Upper lobe of right lung (tissue), 1 donor: ENCODE measurements around the gene SDF4. TPM values are rescaled to one million over a fixed set of nuclear protein-coding genes. Genes with fewer than 3 reads are reported as not detected.
A peak's percentile ranks its signal among the peaks of the same experiment; 100 is the strongest.
"Not testable (repeated sequence)": the region's sequence is repeated elsewhere in the genome, so short reads cannot be mapped to it uniquely, and the experiment has no call there.

Experiments
- ATAC-seq: fragments of 200-7000 bp; cut with Tn5 transposase; one replicate; pipeline ENCODE4 v1.9.1; 2020; ENCODE audit warnings: mild to moderate bottlenecking, moderate library complexity
- DNase-seq: peaks from one replicate; pipeline ENCODE4 v3.0.0-alpha.2; 2020
- H3K27ac ChIP-seq: fragments of 200-600 bp; one replicate; pipeline ENCODE4 v1.8.0; 2022
- H3K27me3 ChIP-seq: fragments of 200-600 bp; one replicate; pipeline ENCODE4 v1.8.0; 2022; ENCODE audit warnings: mild to moderate bottlenecking
- H3K36me3 ChIP-seq: fragments of 200-600 bp; one replicate; pipeline ENCODE4 v1.8.0; 2022
- H3K4me1 ChIP-seq: fragments of 200-600 bp; one replicate; pipeline ENCODE4 v1.8.0; 2022
- H3K4me3 ChIP-seq: fragments of 200-600 bp; one replicate; pipeline ENCODE4 v1.8.0; 2022; ENCODE audit warnings: mild to moderate bottlenecking
- H3K9me3 ChIP-seq: fragments of 200-600 bp; one replicate; pipeline ENCODE4 v1.8.0; 2022
- CTCF ChIP-seq: fragments of 200-600 bp; IDR thresholded peaks from one replicate; pipeline ENCODE4 v1.8.0; 2022; ENCODE audit warnings: antibody characterized with exemption
- intact Hi-C: fragments of 100-400 bp; cut with DNase I; formaldehyde crosslinking; loops from one replicate; pipeline ENCODE4 v1.11.0; 2022
- total RNA-seq: library from RNA; stranded (reverse); fragmentation: NEBNext Ultra II Directional; extraction: Animal tissue kit (Norgen Biotek cat#: 25700); gene quantifications from one replicate; pipeline ENCODE4 v1.2.1, GENCODE V29; 2021
- donor health status: DM: no; HTN: yes; CAD: no; lungs with severe emphysema.

Gene SDF4
- total RNA-seq, 1 donor from 2014 or later = 132 TPM

GRCh38 chr1:1253972-1254666 lies 22.3 kb upstream of the SDF4 start:
- no peaks in the 10 kb centered on the region for H3K4me1 ChIP-seq
- TF ChIP-seq CTCF = no peak
- ATAC-seq (no peak), DNase-seq (no peak)
- peaks cover 55% of the 10 kb centered on the region for H3K36me3 ChIP-seq
- H3K9me3 ChIP-seq = no peaks in the 10 kb centered on the region
- no peak overlapping the region for H3K4me3 ChIP-seq
- no peak overlapping the region for H3K27ac ChIP-seq
- intact Hi-C loops = no loop called here
- H3K27me3 ChIP-seq = no peaks in the 10 kb centered on the region

GRCh38 chr1:1253314-1253713 lies 21.5 kb upstream of the SDF4 start:
- no peaks in the 10 kb centered on the region for H3K27me3 ChIP-seq
- no peaks in the 10 kb centered on the region for H3K4me1 ChIP-seq
- H3K4me3 ChIP-seq = no peak overlapping the region
- H3K27ac ChIP-seq = no peak overlapping the region
- peaks cover 50% of the 10 kb centered on the region for H3K36me3 ChIP-seq
- intact Hi-C loops = no loop called here
- no peak for ATAC-seq
- no peaks in the 10 kb centered on the region for H3K9me3 ChIP-seq
- no peak for DNase-seq
- no peak for TF ChIP-seq CTCF

GRCh38 chr1:1250786-1251284 lies 19.0 kb upstream of the SDF4 start:
- Histone ChIP-seq H3K9me3 (no peaks in the 10 kb centered on the region), H3K27me3 (peaks cover 6% of the 10 kb centered on the region), H3K4me1 (no peaks in the 10 kb centered on the region), H3K36me3 (peaks cover 37% of the 10 kb centered on the region), H3K27ac (no peak overlapping the region), H3K4me3 (no peak overlapping the region)
- ATAC-seq (peak; percentile 13), DNase-seq (no peak)
- no peak for TF ChIP-seq CTCF
- intact Hi-C loops = no loop called here

DNA sequence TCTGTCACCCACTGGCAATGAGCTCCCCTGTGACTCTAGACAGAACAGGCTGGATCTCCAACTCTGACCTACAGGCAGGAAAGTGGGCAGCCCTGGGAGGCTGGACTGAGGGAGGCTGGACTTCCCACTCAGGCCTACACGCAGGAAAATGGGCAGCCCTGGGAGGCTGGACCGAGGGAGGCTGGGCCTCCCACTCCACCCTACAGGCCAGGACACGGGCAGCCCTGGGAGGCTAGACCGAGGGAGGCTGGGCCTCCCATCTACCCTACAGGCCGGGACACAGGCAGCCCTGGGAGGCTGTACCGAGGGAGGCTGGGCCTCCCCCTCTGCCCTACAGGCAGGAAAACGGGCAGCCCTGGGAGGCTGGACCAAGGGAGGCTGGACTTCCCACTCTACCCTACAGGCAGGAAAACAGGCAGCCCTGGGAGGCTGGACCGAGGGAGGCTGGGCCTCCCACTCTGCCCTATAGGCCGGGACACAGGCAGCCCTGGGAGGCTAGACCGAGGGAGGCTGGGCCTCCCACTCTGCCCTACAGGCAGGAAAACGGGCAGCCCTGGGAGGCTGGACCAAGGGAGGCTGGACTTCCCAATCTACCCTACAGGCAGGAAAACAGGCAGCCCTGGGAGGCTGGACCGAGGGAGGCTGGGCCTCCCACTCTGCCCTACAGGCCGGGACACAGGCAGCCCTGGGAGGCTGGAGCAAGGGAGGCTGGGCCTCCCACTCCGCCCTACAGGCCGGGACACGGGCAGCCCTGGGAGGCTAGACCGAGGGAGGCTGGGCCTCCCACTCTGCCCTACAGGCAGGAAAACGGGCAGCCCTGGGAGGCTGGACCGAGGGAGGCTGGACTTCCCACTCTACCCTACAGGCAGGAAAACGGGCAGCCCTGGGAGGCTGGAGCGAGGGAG lies 16.5 kb upstream of the SDF4 start:
- H3K27ac ChIP-seq, H3K4me3 ChIP-seq, H3K4me1 ChIP-seq, ATAC-seq, DNase-seq, intact Hi-C loops, H3K9me3 ChIP-seq: not testable (repeated sequence)
- peaks cover 11% of the 10 kb centered on the region for H3K27me3 ChIP-seq
- H3K36me3 ChIP-seq = peaks cover 12% of the 10 kb centered on the region

- Histone ChIP-seq H3K27me3 (peaks cover 11% of the 10 kb centered on the region), H3K27ac (no peak overlapping the region), H3K4me3 (no peak overlapping the region), H3K4me1 (no peaks in the 10 kb centered on the region), H3K9me3 (no peaks in the 10 kb centered on the region), H3K36me3 (peaks cover 6% of the 10 kb centered on the region)
- TF ChIP-seq CTCF = no peak
- no peak for DNase-seq
- ATAC-seq = no peak
- intact Hi-C loops = no loop called here
Measured at GRCh38 chr1:1247341-1247913, 15.6 kb upstream of the SDF4 start.
